Activated naive CD8-positive, alpha-beta T cell treated with anti-CD3 and anti-CD28 coated beads, Interleukin-2, amount 50 U/mL, for 24 hours (primary cell): ENCODE measurements around the gene KLRC2.
"Not testable (repeated sequence)": the region's sequence is repeated elsewhere in the genome, so short reads cannot be mapped to it uniquely, and the experiment has no call there.

Source experiments
- ATAC-seq: fragments of 150-1000 bp; cut with Tn5 transposase; one replicate; pipeline ENCODE4 v1.10.0; 2021
- DNase-seq: peaks from one replicate; pipeline ENCODE4 v3.0.0; 2021
- H3K27ac Mint-ChIP-seq: one replicate; pipeline ENCODE4 v1.8.0; 2021; ENCODE audit warnings: mild to moderate bottlenecking, mixed read lengths
- H3K27me3 Mint-ChIP-seq: one replicate; pipeline ENCODE4 v1.8.0; 2021; ENCODE audit warnings: mixed read lengths
- H3K36me3 Mint-ChIP-seq: one replicate; pipeline ENCODE4 v1.8.0; 2021; ENCODE audit warnings: low read depth, mixed read lengths
- H3K4me1 Mint-ChIP-seq: one replicate; pipeline ENCODE4 v1.8.0; 2021; ENCODE audit warnings: mixed read lengths
- H3K4me3 Mint-ChIP-seq: one replicate; pipeline ENCODE4 v1.8.0; 2021; ENCODE audit warnings: mild to moderate bottlenecking, moderate library complexity, mixed read lengths
- H3K9me3 Mint-ChIP-seq: one replicate; pipeline ENCODE4 v1.8.0; 2021; ENCODE audit warnings: mixed read lengths

The KLRC2 gene

DNA sequence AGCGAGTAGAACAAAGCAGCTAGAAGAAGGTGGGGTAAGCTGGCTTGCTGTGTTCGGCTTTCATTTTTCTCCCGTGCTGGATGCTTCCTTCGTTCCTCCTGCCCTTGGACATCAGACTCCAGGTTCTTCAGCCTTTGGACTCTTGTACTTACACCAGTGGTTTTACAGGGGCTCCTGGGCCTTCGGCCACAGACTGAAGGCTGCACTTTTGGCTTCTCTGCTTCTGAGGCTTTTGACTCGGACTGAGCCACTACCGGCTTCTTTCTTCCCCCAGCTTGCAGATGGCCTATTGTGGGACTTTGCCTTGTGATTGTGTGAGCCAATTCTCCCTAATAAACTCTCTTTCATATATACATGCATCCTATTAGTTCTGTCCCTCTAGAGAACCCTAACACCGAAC is 9.9 kb downstream of the KLRC2 start:
- not testable (repeated sequence) for H3K27me3 Mint-ChIP-seq, DNase-seq, H3K27ac Mint-ChIP-seq, H3K4me3 Mint-ChIP-seq, H3K9me3 Mint-ChIP-seq, ATAC-seq, H3K36me3 Mint-ChIP-seq
- H3K4me1 Mint-ChIP-seq, result peaks cover 11% of the 10 kb centered on the region

- peak; percentile 58 for ATAC-seq
- H3K4me1 Mint-ChIP-seq, result peaks cover 11% of the 10 kb centered on the region
Measured at GRCh38 chr12:10424260-10424899, 11.4 kb downstream of the KLRC2 start.

GRCh38 chr12:10422159-10422558 is 13.7 kb downstream of the KLRC2 start:
- peak; percentile 99 for ATAC-seq
- peaks cover 13% of the 10 kb centered on the region for H3K4me1 Mint-ChIP-seq
- not testable (repeated sequence) for H3K36me3 Mint-ChIP-seq, H3K4me3 Mint-ChIP-seq, DNase-seq, H3K27ac Mint-ChIP-seq, H3K27me3 Mint-ChIP-seq, H3K9me3 Mint-ChIP-seq

More at GRCh38 chr12:10424260-10424899, 11.4 kb downstream of the KLRC2 start:
- not testable (repeated sequence) for DNase-seq, H3K27ac Mint-ChIP-seq, H3K27me3 Mint-ChIP-seq, H3K9me3 Mint-ChIP-seq, H3K36me3 Mint-ChIP-seq, H3K4me3 Mint-ChIP-seq

- Mint-ChIP-seq H3K4me3 (peak within 1 kb of the TSS; percentile 74), H3K27ac (peak within 1 kb of the TSS; percentile 51), H3K4me1 (peaks cover 11% of the 10 kb centered on the region)
- not testable (repeated sequence) for DNase-seq, H3K27me3 Mint-ChIP-seq, H3K36me3 Mint-ChIP-seq, ATAC-seq, H3K9me3 Mint-ChIP-seq
Measured at GRCh38 chr12:10420334-10420733, 15.5 kb downstream of the KLRC2 start, which contains the start of gene KLRC3. Gene KLRC3 (minus strand): TSS chr12:10420595. CDS start chr12:10420550, 45 bp downstream.

- Mint-ChIP-seq H3K9me3 (peaks cover 6% of the 10 kb centered on the region), H3K27me3 (no peaks in the 10 kb centered on the region), H3K27ac (peak within 1 kb of the TSS; percentile 70), H3K36me3 (peaks cover 30% of the 10 kb centered on the region), H3K4me3 (peak within 1 kb of the TSS; percentile 82), H3K4me1 (peaks cover 41% of the 10 kb centered on the region)
- no peak for DNase-seq
- peak; percentile 89 for ATAC-seq
Measured at GRCh38 chr12:10409392-10409791, 26.4 kb downstream of the KLRC2 start, which contains the start of gene KLRC4. Gene KLRC4 (minus strand): TSS chr12:10409757. CDS start chr12:10409575, 182 bp downstream.

DNA sequence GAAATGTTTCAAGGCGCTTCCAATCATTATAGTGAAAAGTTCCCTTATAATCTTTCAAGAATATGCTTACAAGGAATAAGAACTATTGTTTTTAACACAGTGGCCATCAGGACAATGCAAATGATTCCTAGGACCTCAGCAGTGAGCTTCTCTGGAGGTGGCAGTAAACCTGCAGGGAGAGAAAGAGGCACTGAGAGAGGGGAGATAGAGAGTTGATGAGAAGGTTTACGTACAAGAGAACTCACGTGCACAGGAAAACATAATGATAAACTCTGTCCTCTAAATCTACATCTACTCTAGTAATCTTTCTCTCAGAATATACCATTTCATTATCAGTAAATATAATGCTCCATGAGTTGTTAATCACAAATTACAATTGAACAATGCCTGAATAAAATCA is 27.0 kb downstream of the KLRC2 start:
- H3K36me3 Mint-ChIP-seq, result peaks cover 31% of the 10 kb centered on the region
- DNase-seq, result no peak
- peaks cover 6% of the 10 kb centered on the region for H3K9me3 Mint-ChIP-seq
- H3K4me1 Mint-ChIP-seq, result peaks cover 44% of the 10 kb centered on the region
- no peaks in the 10 kb centered on the region for H3K27me3 Mint-ChIP-seq
- H3K4me3 Mint-ChIP-seq, result peak overlapping the region; percentile 82
- no peak for ATAC-seq
- H3K27ac Mint-ChIP-seq, result peak overlapping the region; percentile 70

- Mint-ChIP-seq H3K4me3 (peak overlapping the region; percentile 82), H3K4me1 (peaks cover 55% of the 10 kb centered on the region), H3K27me3 (no peaks in the 10 kb centered on the region), H3K36me3 (peaks cover 34% of the 10 kb centered on the region), H3K27ac (peak overlapping the region; percentile 99), H3K9me3 (peaks cover 6% of the 10 kb centered on the region)
- DNase-seq (peak; percentile 23), ATAC-seq (no peak)
Measured at GRCh38 chr12:10406725-10407124, 29.1 kb downstream of the KLRC2 start.

DNA sequence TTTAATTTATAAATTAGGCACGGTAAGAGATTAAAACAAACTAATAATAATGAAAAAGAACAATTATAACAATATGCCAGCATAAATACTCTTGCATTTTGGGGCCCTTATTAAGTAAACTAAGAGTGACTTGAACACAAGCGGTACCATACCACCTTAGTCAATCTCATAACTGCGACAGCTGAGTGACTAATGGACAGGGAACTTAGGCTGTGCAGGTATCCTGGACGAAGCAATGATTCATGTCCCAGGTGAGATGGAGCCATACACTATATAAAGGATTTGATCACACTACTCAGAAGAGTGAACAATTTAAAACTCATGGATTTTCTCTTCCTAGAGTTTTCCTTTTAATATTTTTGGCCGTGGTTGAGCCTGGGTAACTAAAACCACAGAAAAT is 30.5 kb downstream of the KLRC2 start:
- peak overlapping the region; percentile 82 for H3K27ac Mint-ChIP-seq
- H3K4me1 Mint-ChIP-seq, result peaks cover 60% of the 10 kb centered on the region
- no peaks in the 10 kb centered on the region for H3K27me3 Mint-ChIP-seq
- no peak for DNase-seq
- H3K36me3 Mint-ChIP-seq, result peaks cover 36% of the 10 kb centered on the region
- peaks cover 6% of the 10 kb centered on the region for H3K9me3 Mint-ChIP-seq
- ATAC-seq, result peak; percentile 45
- peak overlapping the region; percentile 75 for H3K4me3 Mint-ChIP-seq

GRCh38 chr12:10404798-10405197 is 31.0 kb downstream of the KLRC2 start:
- DNase-seq, result no peak
- peak overlapping the region; percentile 75 for H3K4me3 Mint-ChIP-seq
- H3K4me1 Mint-ChIP-seq, result peaks cover 63% of the 10 kb centered on the region
- H3K27me3 Mint-ChIP-seq, result no peaks in the 10 kb centered on the region
- peak overlapping the region; percentile 82 for H3K27ac Mint-ChIP-seq
- peaks cover 6% of the 10 kb centered on the region for H3K9me3 Mint-ChIP-seq
- no peak for ATAC-seq
- H3K36me3 Mint-ChIP-seq, result peaks cover 40% of the 10 kb centered on the region

DNA sequence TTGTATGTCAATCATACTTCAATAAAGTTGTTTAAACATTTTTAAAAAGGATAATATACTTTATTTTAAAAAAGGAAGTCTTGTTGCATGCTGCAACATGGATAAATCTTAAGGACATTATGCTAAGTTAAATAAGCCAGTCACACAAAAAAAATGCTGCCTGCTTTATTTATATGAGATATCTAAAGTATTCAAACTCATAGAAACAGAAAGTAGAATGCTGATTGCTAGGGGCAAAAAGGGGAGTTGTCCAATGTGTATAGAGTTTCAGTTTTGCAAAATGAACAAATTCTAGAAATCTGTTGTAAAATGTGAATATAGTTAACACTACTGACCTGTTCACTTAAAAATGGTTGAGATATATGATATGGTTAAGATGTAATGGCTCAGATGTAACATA is 35.0 kb downstream of the KLRC2 start:
- Mint-ChIP-seq H3K4me3 (peak overlapping the region; percentile 68), H3K4me1 (peaks cover 71% of the 10 kb centered on the region), H3K27ac (peak overlapping the region; percentile 74), H3K36me3 (peaks cover 34% of the 10 kb centered on the region), H3K27me3 (no peaks in the 10 kb centered on the region), H3K9me3 (peaks cover 6% of the 10 kb centered on the region)
- DNase-seq (no peak), ATAC-seq (no peak)

GRCh38 chr12:10398168-10398567 is 37.6 kb downstream of the KLRC2 start:
- H3K4me1 Mint-ChIP-seq, result peaks cover 77% of the 10 kb centered on the region
- peak overlapping the region; percentile 70 for H3K27ac Mint-ChIP-seq
- peak overlapping the region; percentile 75 for H3K4me3 Mint-ChIP-seq

GRCh38 chr12:10397296-10397695 is 38.5 kb downstream of the KLRC2 start:
- peaks cover 82% of the 10 kb centered on the region for H3K4me1 Mint-ChIP-seq

More at GRCh38 chr12:10398168-10398567, 37.6 kb downstream of the KLRC2 start:
- DNase-seq (no peak), ATAC-seq (no peak)
- Mint-ChIP-seq H3K27me3 (no peaks in the 10 kb centered on the region), H3K36me3 (peaks cover 22% of the 10 kb centered on the region), H3K9me3 (no peaks in the 10 kb centered on the region)

GRCh38 chr12:10396176-10396575 is 39.6 kb downstream of the KLRC2 start:
- not testable (repeated sequence) for H3K27me3 Mint-ChIP-seq, ATAC-seq, H3K9me3 Mint-ChIP-seq, DNase-seq
- Mint-ChIP-seq H3K36me3 (peaks cover 13% of the 10 kb centered on the region), H3K27ac (peak overlapping the region; percentile 96), H3K4me3 (peak overlapping the region; percentile 75), H3K4me1 (peaks cover 80% of the 10 kb centered on the region)

More at GRCh38 chr12:10397296-10397695, 38.5 kb downstream of the KLRC2 start:
- Mint-ChIP-seq H3K36me3 (peaks cover 19% of the 10 kb centered on the region), H3K27me3 (no peaks in the 10 kb centered on the region), H3K27ac (peak overlapping the region; percentile 70), H3K4me3 (peak overlapping the region; percentile 75), H3K9me3 (no peaks in the 10 kb centered on the region)
- no peak for DNase-seq
- peak; percentile 57 for ATAC-seq

DNA sequence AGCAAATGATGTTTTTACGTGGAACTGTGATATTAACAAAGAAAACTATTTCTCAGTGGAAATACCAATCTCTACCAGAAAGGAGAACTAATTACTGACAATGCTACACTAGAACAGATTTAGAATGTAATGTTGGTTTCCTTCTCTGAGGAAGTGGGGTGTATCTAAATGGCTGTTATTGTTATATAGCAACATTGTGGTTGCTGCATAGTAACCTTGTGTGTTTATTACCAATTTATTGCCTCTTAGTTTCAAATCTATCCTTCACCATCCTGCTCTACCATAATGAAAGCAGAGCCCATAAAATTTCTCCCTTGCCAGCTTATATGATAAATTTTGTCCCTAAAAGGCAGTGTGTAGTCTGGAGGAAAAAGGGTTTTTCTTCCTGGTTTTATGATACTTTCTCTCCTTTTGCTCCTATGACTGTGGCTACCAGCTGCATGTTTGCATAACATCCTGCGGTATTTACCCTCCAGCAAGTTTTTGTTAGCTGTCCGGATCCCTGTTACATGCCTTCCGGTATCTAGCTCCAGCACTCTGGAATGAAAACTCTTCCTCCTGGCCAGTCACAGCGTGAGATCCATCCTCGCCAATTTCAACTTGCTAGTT is 40.3 kb downstream of the KLRC2 start:
- ATAC-seq (peak; percentile 41), DNase-seq (no peak)
- Mint-ChIP-seq H3K4me1 (peaks cover 78% of the 10 kb centered on the region), H3K4me3 (peak overlapping the region; percentile 75), H3K9me3 (no peaks in the 10 kb centered on the region), H3K27ac (peak overlapping the region; percentile 96), H3K27me3 (no peaks in the 10 kb centered on the region), H3K36me3 (peaks cover 10% of the 10 kb centered on the region)

DNA sequence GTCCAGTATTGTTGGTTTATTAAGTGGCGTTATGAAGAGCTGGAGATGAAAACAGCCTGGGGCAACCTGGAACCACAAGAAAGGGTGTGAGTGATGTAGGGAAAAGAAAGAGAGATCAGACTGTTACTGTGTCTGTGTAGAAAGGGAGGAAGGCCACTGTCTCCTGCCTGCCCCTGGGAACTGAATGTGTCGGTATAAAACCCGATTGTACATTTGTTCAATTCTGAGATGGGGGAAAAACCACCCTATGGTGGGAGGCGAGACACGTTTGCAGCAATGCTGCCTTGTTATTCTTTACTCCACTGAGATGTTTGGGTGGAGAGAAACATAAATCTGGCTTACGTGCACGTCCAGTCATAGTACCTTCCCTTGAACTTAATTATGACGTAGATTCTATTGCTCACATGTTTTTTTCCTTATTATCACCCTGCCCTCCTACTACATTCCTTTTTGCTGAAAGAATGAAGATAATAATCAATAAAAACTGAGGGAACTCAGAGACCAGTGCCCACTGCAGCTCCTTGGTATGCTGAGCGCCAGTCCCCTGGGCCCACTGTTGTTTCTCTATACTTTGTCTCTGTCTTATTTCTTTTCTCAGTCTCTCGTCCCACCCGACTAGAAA is 41.2 kb downstream of the KLRC2 start:
- H3K4me3 Mint-ChIP-seq, result peak overlapping the region; percentile 75
- not testable (repeated sequence) for H3K36me3 Mint-ChIP-seq, H3K27me3 Mint-ChIP-seq, H3K9me3 Mint-ChIP-seq
- ATAC-seq (peak; percentile 71), DNase-seq (peak; percentile 45)
- H3K27ac Mint-ChIP-seq, result peak overlapping the region; percentile 96
- H3K4me1 Mint-ChIP-seq, result peaks cover 79% of the 10 kb centered on the region
